ENCODE measurements around the gene KIAA1958. TPM values are rescaled to one million over a fixed set of nuclear protein-coding genes. Genes with fewer than 3 reads are reported as not detected.

The KIAA1958 gene
- total RNA-seq, 1 donor = 2.5 TPM

Other genes with a start within 250 kb of the KIAA1958 start
- gene PTBP3, start 153.2 kb upstream of the KIAA1958 start, total RNA-seq = 41.0 and 42.0 TPM in 2 replicates
- gene HSDL2, start 106.7 kb upstream of the KIAA1958 start, total RNA-seq = 42.3 and 44.2 TPM in 2 replicates
- gene INIP, start 231.3 kb downstream of the KIAA1958 start, total RNA-seq = 15.6 and 16.8 TPM in 2 replicates

All from osteoblast (primary cell).